ENCODE data around the gene GRWD1.

The GRWD1 gene

DNA sequence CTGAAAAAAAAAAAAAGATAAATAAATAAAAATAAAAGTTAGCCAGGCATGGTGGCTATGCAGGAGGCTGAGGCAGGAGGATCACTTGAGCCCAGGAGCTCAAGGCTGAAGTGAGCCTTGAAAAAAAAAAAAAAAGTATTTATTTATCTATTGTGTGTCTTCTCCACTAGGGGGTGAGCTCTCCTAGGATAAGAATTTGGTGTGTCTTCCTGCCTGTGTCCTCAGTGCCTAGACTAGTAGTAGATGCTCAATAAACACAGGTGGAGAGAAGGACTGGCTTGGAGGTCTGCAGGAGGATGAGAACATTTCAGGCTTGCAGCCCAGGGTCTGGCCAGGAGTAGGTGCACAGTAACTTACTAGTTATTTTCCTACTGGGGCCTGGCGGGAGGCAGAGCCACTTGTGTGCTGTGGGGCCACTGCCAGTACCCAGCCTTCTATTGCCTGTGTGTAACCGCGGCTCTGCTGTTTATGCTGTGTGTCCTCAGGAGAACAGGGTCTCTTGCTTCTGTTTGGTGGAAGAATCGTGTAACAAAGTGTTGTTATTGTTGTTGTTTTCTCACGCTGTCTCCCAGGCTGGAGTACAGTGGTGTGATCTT, 60.5 kb downstream of the GRWD1 start (continued):
- TF ChIP-seq MZF1 (tag by site-specific recombination; IDR thresholded peaks at IDR 0.05; ENCODE audit: borderline replicate concordance): no peak
- no peak for TF ChIP-seq ZNF843 (tag by site-specific recombination; IDR thresholded peaks at IDR 0.05)
- peak; percentile 34; the same call in 1 of the 2 replicates for TF ChIP-seq SCRT2 (tag by site-specific recombination; IDR thresholded peaks at IDR 0.05)
- no peak for TF ChIP-seq ZNF292 (tag by site-specific recombination; IDR thresholded peaks at IDR 0.05; ENCODE audit: borderline replicate concordance, low read depth)
- TF ChIP-seq ZNF157 (tag by site-specific recombination; IDR thresholded peaks at IDR 0.05): no peak
- TF ChIP-seq ZNF175 (tag by site-specific recombination; IDR thresholded peaks at IDR 0.05): no peak
- TF ChIP-seq PRDM1 (tag by site-specific recombination; IDR thresholded peaks at IDR 0.05): no peak
- no peak for TF ChIP-seq ZFP3 (tag by site-specific recombination; IDR thresholded peaks at IDR 0.05; ENCODE audit: low read depth)
- TF ChIP-seq, protein P1, sequence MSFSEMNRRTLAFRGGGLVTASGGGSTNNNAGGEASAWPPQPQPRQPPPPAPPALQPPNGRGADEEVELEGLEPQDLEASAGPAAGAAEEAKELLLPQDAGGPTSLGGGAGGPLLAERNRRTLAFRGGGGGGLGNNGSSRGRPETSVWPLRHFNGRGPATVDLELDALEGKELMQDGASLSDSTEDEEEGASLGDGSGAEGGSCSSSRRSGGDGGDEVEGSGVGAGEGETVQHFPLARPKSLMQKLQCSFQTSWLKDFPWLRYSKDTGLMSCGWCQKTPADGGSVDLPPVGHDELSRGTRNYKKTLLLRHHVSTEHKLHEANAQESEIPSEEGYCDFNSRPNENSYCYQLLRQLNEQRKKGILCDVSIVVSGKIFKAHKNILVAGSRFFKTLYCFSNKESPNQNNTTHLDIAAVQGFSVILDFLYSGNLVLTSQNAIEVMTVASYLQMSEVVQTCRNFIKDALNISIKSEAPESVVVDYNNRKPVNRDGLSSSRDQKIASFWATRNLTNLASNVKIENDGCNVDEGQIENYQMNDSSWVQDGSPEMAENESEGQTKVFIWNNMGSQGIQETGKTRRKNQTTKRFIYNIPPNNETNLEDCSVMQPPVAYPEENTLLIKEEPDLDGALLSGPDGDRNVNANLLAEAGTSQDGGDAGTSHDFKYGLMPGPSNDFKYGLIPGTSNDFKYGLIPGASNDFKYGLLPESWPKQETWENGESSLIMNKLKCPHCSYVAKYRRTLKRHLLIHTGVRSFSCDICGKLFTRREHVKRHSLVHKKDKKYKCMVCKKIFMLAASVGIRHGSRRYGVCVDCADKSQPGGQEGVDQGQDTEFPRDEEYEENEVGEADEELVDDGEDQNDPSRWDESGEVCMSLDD (tag by site-specific recombination; IDR thresholded peaks at IDR 0.05): no peak
- TF ChIP-seq, protein P2, sequence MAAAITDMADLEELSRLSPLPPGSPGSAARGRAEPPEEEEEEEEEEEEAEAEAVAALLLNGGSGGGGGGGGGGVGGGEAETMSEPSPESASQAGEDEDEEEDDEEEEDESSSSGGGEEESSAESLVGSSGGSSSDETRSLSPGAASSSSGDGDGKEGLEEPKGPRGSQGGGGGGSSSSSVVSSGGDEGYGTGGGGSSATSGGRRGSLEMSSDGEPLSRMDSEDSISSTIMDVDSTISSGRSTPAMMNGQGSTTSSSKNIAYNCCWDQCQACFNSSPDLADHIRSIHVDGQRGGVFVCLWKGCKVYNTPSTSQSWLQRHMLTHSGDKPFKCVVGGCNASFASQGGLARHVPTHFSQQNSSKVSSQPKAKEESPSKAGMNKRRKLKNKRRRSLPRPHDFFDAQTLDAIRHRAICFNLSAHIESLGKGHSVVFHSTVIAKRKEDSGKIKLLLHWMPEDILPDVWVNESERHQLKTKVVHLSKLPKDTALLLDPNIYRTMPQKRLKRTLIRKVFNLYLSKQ (tag by site-specific recombination; IDR thresholded peaks at IDR 0.05; ENCODE audit: borderline replicate concordance): no peak
- no peak for TF ChIP-seq GLIS1 (tag by site-specific recombination; IDR thresholded peaks at IDR 0.05)
- 0 out of 2 replicates have a peak, but pooled peaks have one; percentile 34 for TF ChIP-seq ZXDB (tag by site-specific recombination; IDR thresholded peaks at IDR 0.05)
- TF ChIP-seq SCRT1 (tag by site-specific recombination; IDR thresholded peaks at IDR 0.05; ENCODE audit: borderline replicate concordance): no peak
- TF ChIP-seq ZNF560 (tag by site-specific recombination; IDR thresholded peaks at IDR 0.05; ENCODE audit: borderline replicate concordance): no peak
- TF ChIP-seq ZBTB17 (tag by site-specific recombination; IDR thresholded peaks at IDR 0.05): 0 out of 2 replicates have a peak, but pooled peaks have one; percentile 30
- no peak for TF ChIP-seq ZNF184 (tag by site-specific recombination; IDR thresholded peaks at IDR 0.05)
- TF ChIP-seq SETDB1 (IDR thresholded peaks at IDR 0.05; ENCODE audit: insufficient read length, low read length): no peak
- TF ChIP-seq, protein P3, sequence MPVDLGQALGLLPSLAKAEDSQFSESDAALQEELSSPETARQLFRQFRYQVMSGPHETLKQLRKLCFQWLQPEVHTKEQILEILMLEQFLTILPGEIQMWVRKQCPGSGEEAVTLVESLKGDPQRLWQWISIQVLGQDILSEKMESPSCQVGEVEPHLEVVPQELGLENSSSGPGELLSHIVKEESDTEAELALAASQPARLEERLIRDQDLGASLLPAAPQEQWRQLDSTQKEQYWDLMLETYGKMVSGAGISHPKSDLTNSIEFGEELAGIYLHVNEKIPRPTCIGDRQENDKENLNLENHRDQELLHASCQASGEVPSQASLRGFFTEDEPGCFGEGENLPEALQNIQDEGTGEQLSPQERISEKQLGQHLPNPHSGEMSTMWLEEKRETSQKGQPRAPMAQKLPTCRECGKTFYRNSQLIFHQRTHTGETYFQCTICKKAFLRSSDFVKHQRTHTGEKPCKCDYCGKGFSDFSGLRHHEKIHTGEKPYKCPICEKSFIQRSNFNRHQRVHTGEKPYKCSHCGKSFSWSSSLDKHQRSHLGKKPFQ (tag by site-specific recombination; IDR thresholded peaks at IDR 0.05): no peak
- TF ChIP-seq KLF8 (tag by site-specific recombination; IDR thresholded peaks at IDR 0.05): 0 out of 2 replicates have a peak, but pooled peaks have one; percentile 17
- TF ChIP-seq ZBTB1 (tag by site-specific recombination; IDR thresholded peaks at IDR 0.05): no peak
- peak; percentile 98 for TF ChIP-seq ZNF239 (tag by site-specific recombination; IDR thresholded peaks at IDR 0.05)
- TF ChIP-seq ZNF2 (tag by site-specific recombination; IDR thresholded peaks at IDR 0.05): no peak
- peak; percentile 100 for TF ChIP-seq ZNF664 (tag by site-specific recombination; IDR thresholded peaks at IDR 0.05)
- TF ChIP-seq ZNF138 (tag by site-specific recombination; IDR thresholded peaks at IDR 0.05; ENCODE audit: borderline replicate concordance): no peak
- TF ChIP-seq, protein P4, sequence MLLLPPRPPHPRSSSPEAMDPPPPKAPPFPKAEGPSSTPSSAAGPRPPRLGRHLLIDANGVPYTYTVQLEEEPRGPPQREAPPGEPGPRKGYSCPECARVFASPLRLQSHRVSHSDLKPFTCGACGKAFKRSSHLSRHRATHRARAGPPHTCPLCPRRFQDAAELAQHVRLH (tag by site-specific recombination; IDR thresholded peaks at IDR 0.05): 0 out of 2 replicates have a peak, but pooled peaks have one; percentile 58
- TF ChIP-seq, protein P5, sequence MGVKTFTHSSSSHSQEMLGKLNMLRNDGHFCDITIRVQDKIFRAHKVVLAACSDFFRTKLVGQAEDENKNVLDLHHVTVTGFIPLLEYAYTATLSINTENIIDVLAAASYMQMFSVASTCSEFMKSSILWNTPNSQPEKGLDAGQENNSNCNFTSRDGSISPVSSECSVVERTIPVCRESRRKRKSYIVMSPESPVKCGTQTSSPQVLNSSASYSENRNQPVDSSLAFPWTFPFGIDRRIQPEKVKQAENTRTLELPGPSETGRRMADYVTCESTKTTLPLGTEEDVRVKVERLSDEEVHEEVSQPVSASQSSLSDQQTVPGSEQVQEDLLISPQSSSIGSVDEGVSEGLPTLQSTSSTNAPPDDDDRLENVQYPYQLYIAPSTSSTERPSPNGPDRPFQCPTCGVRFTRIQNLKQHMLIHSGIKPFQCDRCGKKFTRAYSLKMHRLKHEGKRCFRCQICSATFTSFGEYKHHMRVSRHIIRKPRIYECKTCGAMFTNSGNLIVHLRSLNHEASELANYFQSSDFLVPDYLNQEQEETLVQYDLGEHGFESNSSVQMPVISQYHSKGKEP (tag by site-specific recombination; IDR thresholded peaks at IDR 0.05): no peak
- TF ChIP-seq ZBTB7A (tag by site-specific recombination; IDR thresholded peaks at IDR 0.05; ENCODE audit: low read depth): no peak
- no peak for TF ChIP-seq ZBTB21 (tag by site-specific recombination; IDR thresholded peaks at IDR 0.05)
- TF ChIP-seq ZNF174 (tag by site-specific recombination; IDR thresholded peaks at IDR 0.05): no peak
- TF ChIP-seq, protein P6, sequence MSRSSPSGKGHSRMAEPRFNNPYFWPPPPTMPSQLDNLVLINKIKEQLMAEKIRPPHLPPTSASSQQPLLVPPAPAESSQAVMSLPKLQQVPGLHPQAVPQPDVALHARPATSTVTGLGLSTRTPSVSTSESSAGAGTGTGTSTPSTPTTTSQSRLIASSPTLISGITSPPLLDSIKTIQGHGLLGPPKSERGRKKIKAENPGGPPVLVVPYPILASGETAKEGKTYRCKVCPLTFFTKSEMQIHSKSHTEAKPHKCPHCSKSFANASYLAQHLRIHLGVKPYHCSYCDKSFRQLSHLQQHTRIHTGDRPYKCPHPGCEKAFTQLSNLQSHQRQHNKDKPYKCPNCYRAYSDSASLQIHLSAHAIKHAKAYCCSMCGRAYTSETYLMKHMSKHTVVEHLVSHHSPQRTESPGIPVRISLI (tag by site-specific recombination; IDR thresholded peaks at IDR 0.05): peak; percentile 61; the same call in 1 of the 2 replicates
- no peak for TF ChIP-seq MEIS1 (CRISPR knock-in tag; IDR thresholded peaks at IDR 0.05; ENCODE audit: borderline replicate concordance)
- TF ChIP-seq ZNF324 (tag by site-specific recombination; IDR thresholded peaks at IDR 0.05): no peak
- no peak for TF ChIP-seq ZNF394 (tag by site-specific recombination; IDR thresholded peaks at IDR 0.05; ENCODE audit: borderline replicate concordance)

Measured in HEK293 (cell line).